RPMI7951 (cell line): ENCODE results near the gene PKP1. TPM values are rescaled to one million over a fixed set of nuclear protein-coding genes. Genes with fewer than 3 reads are reported as not detected.

Experiments used
- DNase-seq: peaks from one replicate; pipeline ENCODE4 v3.0.0-alpha.2; 2012; ENCODE audit warnings: low read depth
- total RNA-seq: library from RNA; depleted of rRNA; stranded (reverse); fragments of >200 nt; shearing (Covaris generic); gene quantifications from 2 replicates; pipeline ENCODE4 v1.2.3, GENCODE V29; 2014

Gene PKP1
- total RNA-seq, 1 experiment from 2014 or later: not detected

GRCh38 chr1:201350361-201350725 lies 67.0 kb downstream of the PKP1 start:
- DNase-seq: no peak

- no peak for DNase-seq
Observed at GRCh38 chr1:201350884-201351283, 67.6 kb downstream of the PKP1 start.

GRCh38 chr1:201351617-201352016 lies 68.3 kb downstream of the PKP1 start:
- no peak for DNase-seq

GRCh38 chr1:201353186-201353940 lies 70.1 kb downstream of the PKP1 start:
- DNase-seq: no peak

- DNase-seq: no peak
Observed at GRCh38 chr1:201354151-201354900, 71.0 kb downstream of the PKP1 start.

- no peak for DNase-seq
Observed at GRCh38 chr1:201354901-201355295, 71.6 kb downstream of the PKP1 start.

- no peak for DNase-seq
Observed at GRCh38 chr1:201355471-201355870, 72.2 kb downstream of the PKP1 start.

GRCh38 chr1:201356236-201356635 lies 72.9 kb downstream of the PKP1 start:
- DNase-seq: no peak

- DNase-seq: no peak
Observed at GRCh38 chr1:201356701-201357100, 73.4 kb downstream of the PKP1 start.

- DNase-seq: no peak
Observed at GRCh38 chr1:201357211-201357610, 73.9 kb downstream of the PKP1 start.

GRCh38 chr1:201357636-201358348 lies 74.5 kb downstream of the PKP1 start:
- no peak for DNase-seq

GRCh38 chr1:201358596-201358995 lies 75.3 kb downstream of the PKP1 start:
- peak; percentile 9 for DNase-seq

GRCh38 chr1:201359031-201359872 lies 75.9 kb downstream of the PKP1 start:
- no peak for DNase-seq

GRCh38 chr1:201359873-201360210 lies 76.5 kb downstream of the PKP1 start:
- no peak for DNase-seq

GRCh38 chr1:201360486-201360885 lies 77.2 kb downstream of the PKP1 start:
- DNase-seq: no peak

GRCh38 chr1:201360901-201361651 lies 77.8 kb downstream of the PKP1 start:
- no peak for DNase-seq

GRCh38 chr1:201361652-201362504 lies 78.6 kb downstream of the PKP1 start:
- DNase-seq: peak; percentile 32

GRCh38 chr1:201362906-201363305 lies 79.6 kb downstream of the PKP1 start:
- DNase-seq: no peak

GRCh38 chr1:201363467-201363866 lies 80.2 kb downstream of the PKP1 start:
- no peak for DNase-seq

GRCh38 chr1:201364808-201365105 lies 81.5 kb downstream of the PKP1 start:
- no peak for DNase-seq
